Activated T-helper 1 cell treated with anti-CD3 and anti-CD28 coated beads, Interleukin-12 subunit alpha, Interleukin-12 subunit beta, Interleukin-2, Interleukin-4 antibody, amounts not matched to agents 30 ng/mL and 10 ng/mL and 1 ng/mL, durations not matched to agents 14 hours and 24 hours and 36 hours (primary cell): Measurements from ENCODE around the gene CAPN7. TPM values are rescaled to one million over a fixed set of nuclear protein-coding genes. Genes with fewer than 3 reads are reported as not detected.

ENCODE experiments used
- DNase-seq: peaks from one replicate; pipeline ENCODE4 v3.0.0; 2021; ENCODE audit warnings: low spot score
- H3K27ac Mint-ChIP-seq: one replicate; pipeline ENCODE4 v1.8.0; 2021; ENCODE audit warnings: mild to moderate bottlenecking, mixed read lengths
- H3K27me3 Mint-ChIP-seq: one replicate; pipeline ENCODE4 v1.8.0; 2022; ENCODE audit warnings: mild to moderate bottlenecking, moderate library complexity, mixed read lengths; ENCODE audit not compliant: insufficient read depth
- H3K36me3 Mint-ChIP-seq: one replicate; pipeline ENCODE4 v1.8.0; 2021; ENCODE audit warnings: low read depth, mixed read lengths
- H3K4me1 Mint-ChIP-seq: one replicate; pipeline ENCODE4 v1.8.0; 2021; ENCODE audit warnings: low read depth, mixed read lengths
- H3K4me3 Mint-ChIP-seq: one replicate; pipeline ENCODE4 v1.8.0; 2021; ENCODE audit warnings: mild to moderate bottlenecking, moderate library complexity, mixed read lengths
- H3K9me3 Mint-ChIP-seq: one replicate; pipeline ENCODE4 v1.8.0; 2021; ENCODE audit warnings: mixed read lengths
- intact Hi-C: fragments of 100-400 bp; cut with micrococcal nuclease; formaldehyde crosslinking; loops from one replicate; pipeline ENCODE4 v1.15.1; 2024
- total RNA-seq: library from RNA; stranded (reverse); gene quantifications from 2 replicates; pipeline ENCODE4 v1.2.3, GENCODE V29; 2022

The CAPN7 gene
- total RNA-seq, 1 donor from 2014 or later: 26.0 TPM

DNA sequence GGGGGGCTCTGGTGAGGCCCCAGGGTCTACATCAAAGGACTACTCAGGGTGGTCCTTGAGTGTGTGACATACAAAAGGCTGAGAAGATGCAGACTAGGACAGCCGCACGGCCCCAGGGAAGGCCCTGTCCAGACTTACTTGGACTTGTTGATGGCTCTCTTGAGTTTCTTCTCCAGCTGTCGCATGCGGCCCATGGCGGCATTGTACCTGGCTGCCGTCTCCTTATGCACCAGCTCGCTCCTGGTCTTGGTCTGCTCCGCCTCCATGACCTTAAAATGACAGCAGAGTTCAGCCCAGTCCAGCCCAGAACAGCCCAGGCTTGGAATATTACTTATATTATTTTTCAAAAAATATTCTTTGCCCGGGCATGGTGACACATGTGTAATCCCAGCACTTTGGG lies 56.0 kb downstream of the CAPN7 start:
- no peak overlapping the region for H3K4me3 Mint-ChIP-seq
- no peak for DNase-seq
- intact Hi-C loops: loop anchor here (10.0 kb wide), 1 partner anchor 157 kb away; no protein-coding TSS in a partner anchor
- peaks cover 44% of the 10 kb centered on the region for H3K4me1 Mint-ChIP-seq
- H3K27ac Mint-ChIP-seq: no peak overlapping the region
- H3K9me3 Mint-ChIP-seq: no peaks in the 10 kb centered on the region
- H3K36me3 Mint-ChIP-seq: peaks cover 45% of the 10 kb centered on the region
- H3K27me3 Mint-ChIP-seq: no peaks in the 10 kb centered on the region

DNA sequence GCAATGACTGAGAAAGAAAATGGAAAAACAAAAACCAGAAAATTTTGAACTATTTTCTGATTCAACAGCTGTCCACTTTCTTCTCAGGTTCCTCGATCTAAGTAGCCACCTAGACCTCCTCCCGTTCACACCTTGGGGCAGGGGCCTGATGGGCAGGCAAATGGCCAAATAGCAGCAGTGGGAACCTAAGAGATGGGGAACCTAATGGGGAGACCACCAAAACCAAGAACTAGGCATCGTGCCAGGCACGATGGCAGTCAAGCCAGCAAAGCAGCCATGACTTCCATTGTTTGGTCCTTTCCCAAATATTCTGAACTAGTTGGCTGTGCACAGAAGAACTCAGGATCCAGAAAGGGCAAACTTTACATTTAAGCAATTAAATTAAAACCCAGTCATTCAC lies 57.1 kb downstream of the CAPN7 start:
- DNase-seq: no peak
- intact Hi-C loops: loop anchor here (10.0 kb wide), 1 partner anchor 158 kb away; no protein-coding TSS in a partner anchor
- H3K4me1 Mint-ChIP-seq: peaks cover 51% of the 10 kb centered on the region
- H3K4me3 Mint-ChIP-seq: no peak overlapping the region
- H3K36me3 Mint-ChIP-seq: peaks cover 39% of the 10 kb centered on the region
- H3K27ac Mint-ChIP-seq: no peak overlapping the region
- H3K27me3 Mint-ChIP-seq: no peaks in the 10 kb centered on the region
- H3K9me3 Mint-ChIP-seq: no peaks in the 10 kb centered on the region

DNA sequence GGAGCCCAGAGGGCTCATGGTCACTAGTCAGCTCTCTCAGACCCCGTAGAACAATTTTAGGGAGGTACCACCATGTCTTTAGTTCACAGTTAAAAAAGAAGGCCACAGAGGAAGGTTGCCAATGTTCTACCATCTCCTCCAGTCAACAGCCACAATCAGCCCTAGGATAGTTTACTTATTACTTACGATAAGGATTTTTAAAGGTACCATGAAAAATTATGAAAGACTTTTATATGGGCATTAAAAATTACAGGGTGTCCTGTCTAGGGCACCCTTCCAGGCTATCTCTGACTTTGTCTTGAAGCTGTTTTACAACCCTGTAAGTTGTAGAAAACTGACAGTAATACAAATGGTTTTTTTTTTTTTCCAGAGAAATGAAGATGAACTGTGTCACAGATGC lies 57.9 kb downstream of the CAPN7 start:
- intact Hi-C loops: loop anchor here (10.0 kb wide), 1 partner anchor 159 kb away; no protein-coding TSS in a partner anchor
- Mint-ChIP-seq H3K27me3 (no peaks in the 10 kb centered on the region), H3K4me3 (no peak overlapping the region), H3K9me3 (no peaks in the 10 kb centered on the region), H3K36me3 (peaks cover 36% of the 10 kb centered on the region), H3K4me1 (peaks cover 57% of the 10 kb centered on the region), H3K27ac (no peak overlapping the region)
- DNase-seq: no peak

DNA sequence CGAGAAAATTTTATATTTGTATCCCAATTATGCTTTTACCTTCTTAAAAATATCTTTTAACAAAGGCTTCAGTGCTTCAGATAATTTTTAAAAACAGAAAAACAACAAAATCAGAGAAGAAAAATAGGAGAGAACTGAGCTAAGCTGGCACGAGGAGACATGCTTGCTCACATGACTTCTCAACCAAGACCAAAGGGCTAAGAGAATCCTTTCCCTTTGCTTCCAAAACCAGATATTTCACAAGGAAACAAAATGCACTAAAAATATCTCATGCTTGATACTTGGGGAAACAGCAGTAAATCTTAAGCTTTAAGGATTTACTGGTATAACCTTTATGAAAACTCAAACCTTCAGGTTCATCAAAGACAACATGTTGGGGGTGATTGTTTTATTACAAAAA lies 58.4 kb downstream of the CAPN7 start:
- Mint-ChIP-seq H3K9me3 (no peaks in the 10 kb centered on the region), H3K4me3 (no peak overlapping the region), H3K4me1 (peaks cover 60% of the 10 kb centered on the region), H3K36me3 (peaks cover 37% of the 10 kb centered on the region), H3K27ac (no peak overlapping the region), H3K27me3 (no peaks in the 10 kb centered on the region)
- no peak for DNase-seq
- intact Hi-C loops: loop anchor here (10.0 kb wide), 1 partner anchor 160 kb away; no protein-coding TSS in a partner anchor

GRCh38 chr3:15265655-15266509 lies 59.8 kb downstream of the CAPN7 start:
- Mint-ChIP-seq H3K27ac (peak overlapping the region; percentile 53), H3K4me1 (peaks cover 64% of the 10 kb centered on the region), H3K36me3 (peaks cover 28% of the 10 kb centered on the region), H3K4me3 (no peak overlapping the region), H3K27me3 (no peaks in the 10 kb centered on the region), H3K9me3 (no peaks in the 10 kb centered on the region)
- intact Hi-C loops: loop anchor here (5.0 to 10.0 kb wide), 2 partner anchors 161 to 271 kb away; no protein-coding TSS in a partner anchor
- no peak for DNase-seq

- peaks cover 60% of the 10 kb centered on the region for H3K4me1 Mint-ChIP-seq
- no peak overlapping the region for H3K27ac Mint-ChIP-seq
- peaks cover 21% of the 10 kb centered on the region for H3K36me3 Mint-ChIP-seq
- no peak overlapping the region for H3K4me3 Mint-ChIP-seq
- no peak for DNase-seq
- intact Hi-C loops: loop anchor here (5.0 to 10.0 kb wide), 2 partner anchors 162 to 271 kb away; no protein-coding TSS in a partner anchor
- H3K27me3 Mint-ChIP-seq: no peaks in the 10 kb centered on the region
- no peaks in the 10 kb centered on the region for H3K9me3 Mint-ChIP-seq
Observed at GRCh38 chr3:15266510-15267376, 60.7 kb downstream of the CAPN7 start.

- peaks cover 67% of the 10 kb centered on the region for H3K4me1 Mint-ChIP-seq
- no peaks in the 10 kb centered on the region for H3K27me3 Mint-ChIP-seq
- no peak overlapping the region for H3K4me3 Mint-ChIP-seq
- no peak for DNase-seq
- intact Hi-C loops: loop anchor here (5.0 to 10.0 kb wide), 2 partner anchors 163 to 270 kb away; no protein-coding TSS in a partner anchor
- H3K9me3 Mint-ChIP-seq: no peaks in the 10 kb centered on the region
- H3K36me3 Mint-ChIP-seq: peaks cover 21% of the 10 kb centered on the region
- no peak overlapping the region for H3K27ac Mint-ChIP-seq
Observed at GRCh38 chr3:15267502-15267901, 61.5 kb downstream of the CAPN7 start.

DNA sequence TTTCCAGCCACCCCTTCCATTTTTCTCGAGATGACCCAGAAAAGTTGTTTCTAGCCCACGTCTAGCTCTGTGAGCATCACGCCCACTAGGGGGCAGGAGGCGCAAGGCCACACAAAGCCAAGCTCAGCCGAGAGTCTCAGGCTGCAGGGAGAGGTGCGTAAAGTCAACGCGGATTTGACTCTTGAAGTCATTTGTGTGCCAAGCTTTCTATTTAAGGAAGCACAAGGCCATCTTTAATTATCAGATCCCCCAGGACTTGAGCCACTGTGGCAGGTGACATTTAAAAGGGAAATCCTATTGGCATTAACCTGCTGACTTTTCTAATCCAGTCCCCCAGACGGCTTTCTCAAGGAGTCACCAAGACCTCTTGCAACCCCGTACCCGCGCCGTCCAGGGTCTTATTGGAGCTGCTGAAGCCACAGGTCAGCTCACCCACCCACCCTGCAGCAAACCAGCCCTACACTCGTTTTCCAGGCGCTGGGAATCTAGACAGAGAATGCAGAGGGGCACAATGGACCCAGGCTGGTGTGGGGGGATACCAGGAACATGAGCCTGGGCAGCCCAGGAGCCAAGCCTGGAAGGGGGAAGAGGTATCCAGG lies 62.1 kb downstream of the CAPN7 start:
- Mint-ChIP-seq H3K27me3 (no peaks in the 10 kb centered on the region), H3K4me1 (peaks cover 73% of the 10 kb centered on the region), H3K36me3 (peaks cover 24% of the 10 kb centered on the region), H3K4me3 (no peak overlapping the region), H3K9me3 (no peaks in the 10 kb centered on the region), H3K27ac (no peak overlapping the region)
- peak; percentile 74 for DNase-seq
- intact Hi-C loops: loop anchor here (1.0 to 10.0 kb wide), 7 partner anchors 64 to 333 kb away; partner anchors contain the start of genes BTD, HACL1 and SH3BP5

GRCh38 chr3:15269091-15269989 lies 63.3 kb downstream of the CAPN7 start:
- DNase-seq: peak; percentile 87
- Mint-ChIP-seq H3K27me3 (no peaks in the 10 kb centered on the region), H3K9me3 (no peaks in the 10 kb centered on the region), H3K27ac (peak overlapping the region; percentile 84), H3K4me1 (peaks cover 85% of the 10 kb centered on the region), H3K4me3 (peak overlapping the region; percentile 65), H3K36me3 (peaks cover 27% of the 10 kb centered on the region)
- intact Hi-C loops: loop anchor here (1.0 to 10.0 kb wide), 7 partner anchors 41 to 331 kb away; partner anchors contain the start of genes BTD, CAPN7, EAF1 and HACL1

- Mint-ChIP-seq H3K4me1 (peaks cover 89% of the 10 kb centered on the region), H3K36me3 (peaks cover 34% of the 10 kb centered on the region), H3K27ac (no peak overlapping the region), H3K4me3 (no peak overlapping the region), H3K27me3 (no peaks in the 10 kb centered on the region), H3K9me3 (peaks cover 3% of the 10 kb centered on the region)
- no peak for DNase-seq
- intact Hi-C loops: loop anchor here (10.0 kb wide), 1 partner anchor 1244 kb away; the partner anchor contains the start of gene RFTN1
Observed at GRCh38 chr3:15271030-15271429, 65.0 kb downstream of the CAPN7 start.

DNA sequence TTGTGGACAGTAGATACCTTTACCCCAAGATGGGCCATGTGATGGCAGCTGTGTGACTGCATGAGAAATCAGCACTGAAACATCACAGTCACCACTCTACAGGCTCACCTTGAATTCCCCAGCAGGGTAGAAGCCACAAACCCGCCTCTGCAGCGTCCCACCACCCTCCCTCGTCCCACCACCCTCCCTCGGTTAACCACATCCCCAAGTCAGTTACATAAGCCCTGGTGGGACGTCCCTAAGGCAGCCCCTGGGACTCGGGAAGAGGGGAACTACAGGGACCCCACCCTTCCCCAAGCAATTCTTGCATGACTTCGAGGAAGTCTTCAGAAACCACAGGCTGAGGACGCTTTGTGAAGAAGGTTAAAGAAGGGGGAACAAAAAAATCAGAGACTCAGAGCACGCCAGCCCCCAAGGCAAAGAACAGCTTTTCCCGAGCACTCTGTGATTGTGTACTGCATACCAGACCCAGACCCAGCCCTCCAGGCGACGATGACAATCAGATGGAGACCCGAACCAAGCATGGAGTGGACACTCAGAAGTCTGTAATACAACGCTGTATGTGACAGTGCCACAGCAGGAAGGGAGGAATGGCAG lies 65.8 kb downstream of the CAPN7 start:
- Mint-ChIP-seq H3K9me3 (peaks cover 3% of the 10 kb centered on the region), H3K4me1 (peaks cover 86% of the 10 kb centered on the region), H3K4me3 (peak overlapping the region; percentile 67), H3K36me3 (peaks cover 29% of the 10 kb centered on the region), H3K27ac (peak overlapping the region; percentile 87), H3K27me3 (no peaks in the 10 kb centered on the region)
- intact Hi-C loops: loop anchor here (1.0 to 10.0 kb wide), 2 partner anchors 20 to 1243 kb away; partner anchors contain the start of gene RFTN1
- peak; percentile 79 for DNase-seq
